Panc1 (cell line): ENCODE results near the gene APLF. TPM values are rescaled to one million over a fixed set of nuclear protein-coding genes. Genes with fewer than 3 reads are reported as not detected.

Experiments used
- ATAC-seq: fragments of 200-7000 bp; cut with Tn5 transposase; 2 replicates; pipeline ENCODE4 v1.9.1; 2020; ENCODE audit warnings: mild to moderate bottlenecking, moderate library complexity
- BruUV-seq: library from RNA; stranded (reverse); fragments of 400-500 nt; replicated peaks from 2 replicates; lab custom pipeline; 2021; lab: Mats Ljungman, UMichigan
- CTCF ChIA-PET: fragments of 300-600 bp; sonication (Branson Sonifier 250); formaldehyde crosslinking; loops from one replicate; lab custom pipeline; 2022; ENCODE audit warnings: antibody characterized with exemption; lab: Charles Lee
- POLR2A ChIA-PET: fragments of 300-600 bp; sonication (Branson Sonifier 250); formaldehyde crosslinking; loops from one replicate; lab custom pipeline; 2022; ENCODE audit warnings: antibody characterized with exemption; lab: Charles Lee
- DNase-seq: peaks from one replicate; pipeline ENCODE4 v3.0.0-alpha.2; 2010; ENCODE audit warnings: low read depth, low spot score
- H3K27ac ChIP-seq: 2 replicates; pipeline ENCODE4 v1.5.1; 2011; ENCODE audit warnings: mild to moderate bottlenecking, low read length, inconsistent platforms
- H3K27me3 ChIP-seq: fragments of 200-500 bp; sonication (Bioruptor generic); 2 replicates; pipeline ENCODE4 v1.6.0; 2014; ENCODE audit warnings: low read length, inconsistent platforms; ENCODE audit not compliant: control insufficient read depth, insufficient read depth
- H3K36me3 ChIP-seq: fragments of 200-500 bp; sonication (Bioruptor generic); 2 replicates; pipeline ENCODE4 v1.5.1; 2014; ENCODE audit warnings: inconsistent platforms, mild to moderate bottlenecking, low read length, moderate library complexity; ENCODE audit not compliant: control insufficient read depth, insufficient read depth
- H3K4me1 ChIP-seq: 2 replicates; pipeline ENCODE4 v1.5.1; 2011; ENCODE audit warnings: inconsistent platforms, mild to moderate bottlenecking, low read length, moderate library complexity; ENCODE audit not compliant: control insufficient read depth, insufficient read depth
- H3K4me3 ChIP-seq, 2 experiments: 2 replicates each; pipeline ENCODE4 v1.5.1; 2011 to 2012; ENCODE audit warnings: low read depth in 2 of 2, low read length in 2 of 2, mild to moderate bottlenecking in 2 of 2, inconsistent platforms in 1 of 2, moderate library complexity in 1 of 2
- H3K9me3 ChIP-seq: fragments of 200-500 bp; sonication (Bioruptor generic); 2 replicates; pipeline ENCODE4 v1.5.1; 2014; ENCODE audit warnings: low read depth, mild to moderate bottlenecking, inconsistent platforms, low read length, moderate library complexity; ENCODE audit not compliant: control insufficient read depth, insufficient read depth
- POLR2AphosphoS5 ChIP-seq: IDR thresholded peaks from 2 replicates; pipeline ENCODE4 v1.6.1; 2012; ENCODE audit warnings: mild to moderate bottlenecking, low read depth, low read length, moderate library complexity
- REST ChIP-seq, 2 experiments: IDR thresholded peaks; 2 replicates each; pipeline ENCODE4 v1.6.1; 2011 to 2012; ENCODE audit warnings: low read depth in 2 of 2, control low read depth in 1 of 2, low read length in 1 of 2, mild to moderate bottlenecking in 1 of 2, moderate library complexity in 1 of 2; ENCODE audit not compliant: insufficient read depth in 1 of 2
- SIN3A ChIP-seq: IDR thresholded peaks from 2 replicates; pipeline ENCODE4 v1.6.1; 2012; ENCODE audit warnings: low read depth, mild to moderate bottlenecking, low read length, moderate library complexity, borderline replicate concordance; ENCODE audit not compliant: insufficient read depth
- TCF7L2 ChIP-seq: IDR thresholded peaks from 2 replicates; pipeline ENCODE4 v1.6.1; 2011; ENCODE audit warnings: mild to moderate bottlenecking, low read depth, low read length, inconsistent platforms
- in situ Hi-C: cut with HindIII; loops from 2 replicates; pipeline ENCODE4 v1.10.0; 2016; ENCODE audit warnings: low sequenced_read_pairs, low pct_unique_long_range_greater_than_20kb
- intact Hi-C: fragments of 100-400 bp; cut with micrococcal nuclease; formaldehyde crosslinking; loops from one replicate; pipeline ENCODE4 v1.10.0; 2022; ENCODE audit not compliant: unreplicated experiment
- total RNA-seq: library from RNA; stranded (reverse); gene quantifications from one replicate; pipeline ENCODE4 v1.2.1, GENCODE V29; 2021; ENCODE audit not compliant: unreplicated experiment
- TF ChIP-seq, protein P1 (sequence below): fragments of 450-650 bp; IDR thresholded peaks from 2 replicates; pipeline ENCODE4 v1.5.1; 2017; ENCODE audit warnings: mild to moderate bottlenecking

APLF gene
- total RNA-seq, 1 experiment from 2014 or later, result 2.6 TPM

GRCh38 chr2:68565273-68565672, 97.9 kb downstream of the APLF start:
- Histone ChIP-seq H3K4me3 (no peak overlapping the region), H3K27me3 (no peaks in the 10 kb centered on the region), H3K36me3 (no peaks in the 10 kb centered on the region), H3K4me1 (no peaks in the 10 kb centered on the region), H3K27ac (no peak overlapping the region), H3K9me3 (no peaks in the 10 kb centered on the region)
- TF ChIP-seq, protein P1, sequence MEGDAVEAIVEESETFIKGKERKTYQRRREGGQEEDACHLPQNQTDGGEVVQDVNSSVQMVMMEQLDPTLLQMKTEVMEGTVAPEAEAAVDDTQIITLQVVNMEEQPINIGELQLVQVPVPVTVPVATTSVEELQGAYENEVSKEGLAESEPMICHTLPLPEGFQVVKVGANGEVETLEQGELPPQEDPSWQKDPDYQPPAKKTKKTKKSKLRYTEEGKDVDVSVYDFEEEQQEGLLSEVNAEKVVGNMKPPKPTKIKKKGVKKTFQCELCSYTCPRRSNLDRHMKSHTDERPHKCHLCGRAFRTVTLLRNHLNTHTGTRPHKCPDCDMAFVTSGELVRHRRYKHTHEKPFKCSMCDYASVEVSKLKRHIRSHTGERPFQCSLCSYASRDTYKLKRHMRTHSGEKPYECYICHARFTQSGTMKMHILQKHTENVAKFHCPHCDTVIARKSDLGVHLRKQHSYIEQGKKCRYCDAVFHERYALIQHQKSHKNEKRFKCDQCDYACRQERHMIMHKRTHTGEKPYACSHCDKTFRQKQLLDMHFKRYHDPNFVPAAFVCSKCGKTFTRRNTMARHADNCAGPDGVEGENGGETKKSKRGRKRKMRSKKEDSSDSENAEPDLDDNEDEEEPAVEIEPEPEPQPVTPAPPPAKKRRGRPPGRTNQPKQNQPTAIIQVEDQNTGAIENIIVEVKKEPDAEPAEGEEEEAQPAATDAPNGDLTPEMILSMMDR, result no peak
- TF ChIP-seq SIN3A, result no peak
- no peak for TF ChIP-seq TCF7L2
- no peak for TF ChIP-seq POLR2AphosphoS5
- no peak for TF ChIP-seq REST (IDR thresholded peaks at IDR 0.05; ENCODE audit: insufficient read depth in 1 of 2, low read depth in 2 of 2, low read length in 1 of 2)
- intact Hi-C loops (no loop called here), in situ Hi-C loops (no loop called here)
- CTCF ChIA-PET, result no interaction called here
- POLR2A ChIA-PET, result interaction anchor here (0.6 kb wide), 1 partner anchor 98 kb away, joined by 4 read pairs; the partner anchor contains the start of gene FBXO48
- ATAC-seq (no peak), DNase-seq (no peak)
- no TSS peak for BruUV-seq

- DNase-seq (peak; percentile 32), ATAC-seq (peak; percentile 82)
- in situ Hi-C loops (no loop called here), intact Hi-C loops (no loop called here)
- Histone ChIP-seq H3K36me3 (no peaks in the 10 kb centered on the region), H3K4me3 (no peak overlapping the region), H3K4me1 (no peaks in the 10 kb centered on the region), H3K27ac (no peak overlapping the region), H3K9me3 (no peaks in the 10 kb centered on the region), H3K27me3 (no peaks in the 10 kb centered on the region)
- no TSS peak for BruUV-seq
- POLR2A ChIA-PET, result no interaction called here
- CTCF ChIA-PET, result no interaction called here
- TF ChIP-seq SIN3A, result no peak
- TF ChIP-seq, protein P1, result no peak
- no peak for TF ChIP-seq REST (IDR thresholded peaks at IDR 0.05; ENCODE audit: insufficient read depth in 1 of 2, low read depth in 2 of 2, low read length in 1 of 2)
- TF ChIP-seq TCF7L2, result no peak
- TF ChIP-seq POLR2AphosphoS5, result no peak
These were observed 98.5 kb downstream of the APLF start for GRCh38 chr2:68565858-68566257.
